SK-MEL-5 (cell line): ENCODE data around the gene DTX1. TPM values are rescaled to one million over a fixed set of nuclear protein-coding genes. Genes with fewer than 3 reads are reported as not detected.
"Not testable (repeated sequence)": the region's sequence is repeated elsewhere in the genome, so short reads cannot be mapped to it uniquely, and the experiment has no call there.

Experiments used
- DNase-seq: peaks from one replicate; pipeline ENCODE4 v3.0.0-alpha.2; 2016; ENCODE audit warnings: low read depth, low spot score
- in situ Hi-C: cut with HindIII; loops from 2 replicates; pipeline ENCODE4 v1.10.0; 2016; ENCODE audit warnings: low sequenced_read_pairs, high pct_unique_total_duplicates, low pct_unique_long_range_greater_than_20kb
- total RNA-seq: library from RNA; depleted of rRNA; stranded (reverse); fragments of >200 nt; shearing (Covaris generic); gene quantifications from 2 replicates; pipeline ENCODE4 v1.2.3, GENCODE V29; 2014

Gene DTX1
- total RNA-seq, 1 experiment from 2014 or later: 0.95 TPM

GRCh38 chr12:113101751-113102150, 45.2 kb downstream of the DTX1 start:
- in situ Hi-C loops: no loop called here
- no peak for DNase-seq

GRCh38 chr12:113102811-113103210, 46.3 kb downstream of the DTX1 start:
- no peak for DNase-seq

GRCh38 chr12:113103756-113104450, 47.4 kb downstream of the DTX1 start:
- in situ Hi-C loops: no loop called here
- DNase-seq: no peak

More at GRCh38 chr12:113102811-113103210, 46.3 kb downstream of the DTX1 start:
- in situ Hi-C loops: no loop called here

- no peak for DNase-seq
- in situ Hi-C loops: no loop called here
These were observed 48.5 kb downstream of the DTX1 start for GRCh38 chr12:113104953-113105510.

- no peak for DNase-seq
- in situ Hi-C loops: no loop called here
These were observed 49.2 kb downstream of the DTX1 start for GRCh38 chr12:113105606-113106271.

GRCh38 chr12:113106361-113106760, 49.8 kb downstream of the DTX1 start:
- in situ Hi-C loops: no loop called here
- no peak for DNase-seq

- in situ Hi-C loops: no loop called here
- no peak for DNase-seq
These were observed 51.8 kb downstream of the DTX1 start for GRCh38 chr12:113108308-113108707.

GRCh38 chr12:113109360-113109759, 52.8 kb downstream of the DTX1 start:
- DNase-seq: no peak
- in situ Hi-C loops: no loop called here

GRCh38 chr12:113109872-113110599, 53.5 kb downstream of the DTX1 start:
- in situ Hi-C loops: no loop called here
- DNase-seq: no peak

GRCh38 chr12:113111247-113111646, 54.7 kb downstream of the DTX1 start:
- DNase-seq: no peak
- in situ Hi-C loops: no loop called here

- in situ Hi-C loops: no loop called here
These were observed 55.7 kb downstream of the DTX1 start for GRCh38 chr12:113112043-113112899.

GRCh38 chr12:113113397-113113796, 56.9 kb downstream of the DTX1 start:
- DNase-seq: no peak
- in situ Hi-C loops: no loop called here

More at GRCh38 chr12:113112043-113112899, 55.7 kb downstream of the DTX1 start:
- no peak for DNase-seq

- in situ Hi-C loops: no loop called here
- no peak for DNase-seq
These were observed 58.1 kb downstream of the DTX1 start for GRCh38 chr12:113114447-113115178.

- in situ Hi-C loops: no loop called here
- DNase-seq: no peak
These were observed 59.1 kb downstream of the DTX1 start for GRCh38 chr12:113115455-113116126.

- peak; percentile 32 for DNase-seq
- in situ Hi-C loops: no loop called here
These were observed 60.3 kb downstream of the DTX1 start for GRCh38 chr12:113116875-113117274.

GRCh38 chr12:113117684-113118083, 61.2 kb downstream of the DTX1 start:
- DNase-seq, in situ Hi-C loops: not testable (repeated sequence)
